GM19351 (cell line): ENCODE results near the gene S100A10.

Source experiments
- ATAC-seq: cut with Tn5 transposase; IDR thresholded peaks from one replicate; pipeline ENCODE4 v1.9.1; 2021; ENCODE audit warnings: mild to moderate bottlenecking, moderate library complexity; ENCODE audit not compliant: unreplicated experiment

The S100A10 gene

DNA sequence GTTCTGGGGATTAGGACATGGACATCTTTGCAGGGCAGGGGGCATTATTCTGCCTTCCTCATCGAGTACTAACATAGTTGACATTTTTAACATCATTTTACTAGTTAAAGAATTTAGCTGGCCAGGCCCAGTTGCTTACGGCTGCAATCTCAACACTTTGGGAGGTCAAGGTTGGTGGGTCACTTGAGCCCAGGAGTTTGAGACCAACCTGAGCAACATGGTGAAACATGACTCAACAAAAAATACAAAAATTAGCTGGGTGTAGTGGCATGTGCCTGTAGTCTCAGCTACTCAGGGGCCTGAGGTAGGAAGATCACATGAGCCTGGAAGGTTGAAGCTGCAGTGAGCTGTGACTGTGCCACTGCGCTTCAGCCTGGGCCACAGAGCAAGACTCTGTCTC, 54.5 kb downstream of the S100A10 start:
- ATAC-seq = no peak

DNA sequence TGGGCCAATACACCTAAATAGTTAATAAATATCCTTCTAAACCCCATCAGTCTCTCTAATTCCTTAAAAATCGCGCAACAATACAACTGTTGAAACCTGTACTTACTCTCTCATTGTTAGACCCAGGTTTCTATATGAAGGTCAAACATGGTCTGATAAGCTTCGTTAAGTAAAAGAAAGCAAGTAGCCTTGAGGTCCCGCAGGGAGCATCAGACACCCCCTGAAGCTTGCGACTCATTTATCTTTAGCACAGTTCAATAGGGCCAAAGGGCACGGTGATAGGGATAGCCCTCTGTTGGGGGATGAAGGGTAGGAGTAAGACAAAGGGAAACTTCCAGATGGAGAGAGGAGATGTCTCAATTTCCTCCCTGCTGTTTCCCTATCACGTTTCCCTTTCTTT, 57.0 kb downstream of the S100A10 start:
- ATAC-seq = no peak

DNA sequence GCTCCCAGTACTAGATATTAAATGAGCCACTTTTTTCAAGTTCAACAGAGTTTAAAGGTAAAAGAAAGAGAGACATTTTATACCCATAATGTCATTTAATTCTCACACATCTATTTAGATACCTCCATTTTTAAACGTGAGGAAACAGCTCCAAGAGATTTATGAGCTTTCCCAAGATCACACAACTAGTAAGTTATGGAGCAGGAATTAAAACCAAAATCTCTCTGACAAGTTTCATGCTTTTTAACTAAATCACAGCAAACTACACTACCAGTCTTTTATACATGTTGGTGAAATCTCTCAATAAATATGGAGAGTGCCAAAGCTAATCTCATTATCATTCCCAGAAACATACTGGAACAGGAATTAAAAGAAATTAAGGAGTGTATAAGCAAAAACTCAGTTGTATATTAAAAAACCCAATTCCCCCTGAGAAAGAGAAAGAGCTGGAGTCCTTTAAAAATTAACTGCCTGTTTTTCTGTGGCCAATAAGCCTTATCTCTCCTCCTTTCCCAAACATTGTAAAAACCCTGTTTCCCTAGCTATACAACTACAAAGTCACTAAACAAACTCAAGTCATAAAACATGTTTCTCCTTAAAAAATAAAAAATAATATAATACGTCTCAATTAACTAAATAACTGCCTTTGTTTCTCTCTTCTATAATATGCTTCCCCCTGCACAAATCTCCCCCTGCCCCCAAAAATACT, 57.6 kb downstream of the S100A10 start:
- ATAC-seq = no peak

DNA sequence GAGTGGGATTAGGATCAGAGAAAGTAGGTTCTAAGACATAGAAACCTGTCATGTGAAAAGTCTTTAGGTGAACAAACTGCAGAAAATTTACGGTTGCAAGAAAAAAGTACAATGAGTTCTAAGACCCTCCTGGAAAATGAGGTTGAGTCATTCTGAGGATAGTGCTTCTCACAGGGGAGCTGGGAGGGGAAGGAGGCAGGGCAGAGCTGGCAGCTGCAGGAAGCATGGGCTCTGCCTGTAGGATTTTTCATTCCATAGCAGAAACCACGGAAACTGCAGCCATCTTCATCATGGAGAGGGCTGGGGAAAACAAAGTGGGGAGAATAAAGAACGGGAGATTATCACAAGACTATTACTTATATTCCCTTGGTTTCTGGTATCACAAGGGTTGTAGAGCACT, 58.5 kb downstream of the S100A10 start:
- ATAC-seq = no peak

DNA sequence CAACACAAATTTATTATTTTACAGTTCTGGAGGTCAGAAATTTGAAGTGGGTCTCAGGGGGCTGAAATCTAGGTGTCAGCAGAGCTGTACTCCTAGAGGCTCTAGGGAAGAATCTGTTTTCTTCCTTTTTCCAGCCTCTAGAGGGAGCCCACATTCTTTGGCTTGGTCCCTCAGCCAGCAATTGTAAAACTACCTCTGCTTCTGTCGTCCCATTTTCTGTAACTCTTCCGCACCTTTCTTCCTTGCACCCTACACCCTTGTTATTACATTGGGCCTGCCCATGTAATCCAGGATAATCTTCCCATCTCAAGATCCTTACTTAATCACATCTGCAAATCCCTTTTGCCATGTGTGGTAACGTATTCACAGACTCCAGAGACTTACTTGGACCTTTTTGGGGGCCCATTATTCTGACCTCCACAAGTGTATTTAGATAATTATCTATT, 59.6 kb downstream of the S100A10 start:
- no peak for ATAC-seq
